Gastrocnemius medialis (tissue), 4 donors: ENCODE data around the gene ASRGL1.

Source experiments
- CTCF ChIP-seq, 5 experiments: fragments of 450-650 bp in 3 of 5; fragments of 200-600 bp in 2 of 5; sonication (generic) in 2 of 5; IDR thresholded peaks in 4 of 5; conservative IDR thresholded peaks in 1 of 5; 1 replicate in 4 of 5; 2 replicates in 1 of 5; pipeline ENCODE4 v1.5.1; 2016 to 2019; ENCODE audit warnings: antibody characterized with exemption in 5 of 5, mild to moderate bottlenecking in 3 of 5, moderate library complexity in 3 of 5
- POLR2A ChIP-seq, 2 donors: fragments of 450-650 bp; IDR thresholded peaks; one replicate each; pipeline ENCODE4 v1.6.1; 2017; ENCODE audit warnings: antibody characterized with exemption in 2 of 2, mild to moderate bottlenecking in 2 of 2, moderate library complexity in 2 of 2

- no peak for TF ChIP-seq POLR2A (IDR thresholded peaks at IDR 0.05)
- TF ChIP-seq CTCF (IDR thresholded peaks at IDR 0.05 in 4 of 5, conservative IDR thresholded peaks at IDR 0.05 in 1 of 5) = no peak
These were observed 29.3 kb upstream of the ASRGL1 start for GRCh38 chr11:62307950-62308349.
